Subcutaneous abdominal adipose tissue (tissue), 5 donors: ENCODE data around the gene ARL6IP6.
"Not testable (repeated sequence)": the region's sequence is repeated elsewhere in the genome, so short reads cannot be mapped to it uniquely, and the experiment has no call there.

ENCODE experiments used
- H3K27ac ChIP-seq: one replicate; pipeline ENCODE4 v1.7.0; 2013; ENCODE audit warnings: low read depth, mild to moderate bottlenecking, inconsistent platforms, low read length, moderate library complexity
- H3K27me3 ChIP-seq, 5 donors: one replicate each; pipeline ENCODE4 v1.7.0; 2013; ENCODE audit warnings: low read length in 5 of 5, inconsistent platforms in 1 of 5; ENCODE audit not compliant: control insufficient read depth in 5 of 5, insufficient read depth in 4 of 5
- H3K36me3 ChIP-seq, 5 donors: one replicate each; pipeline ENCODE4 v1.7.0; 2013; ENCODE audit warnings: low read length in 5 of 5; ENCODE audit not compliant: control insufficient read depth in 5 of 5, insufficient read depth in 5 of 5
- H3K4me1 ChIP-seq, 5 donors: one replicate each; pipeline ENCODE4 v1.7.0; 2013; ENCODE audit warnings: low read length in 5 of 5, mild to moderate bottlenecking in 3 of 5, moderate library complexity in 1 of 5; ENCODE audit not compliant: control insufficient read depth in 5 of 5, insufficient read depth in 5 of 5
- H3K4me3 ChIP-seq, 5 donors: one replicate each; pipeline ENCODE4 v1.7.0; 2013; ENCODE audit warnings: low read length in 5 of 5, low read depth in 1 of 5
- H3K9ac ChIP-seq, 5 donors: one replicate each; pipeline ENCODE4 v1.7.0; 2013; ENCODE audit warnings: low read length in 5 of 5, mild to moderate bottlenecking in 4 of 5, moderate library complexity in 3 of 5
- H3K9me3 ChIP-seq, 5 donors: one replicate each; pipeline ENCODE4 v1.7.0; 2013; ENCODE audit warnings: low read length in 5 of 5; ENCODE audit not compliant: control insufficient read depth in 5 of 5
- donor health status: healthy.
- donor health status: healthy.
- donor health status: healthy.
- donor health status: healthy.
- donor health status: healthy.

ARL6IP6 gene

GRCh38 chr2:152743002-152743401, 24.6 kb downstream of the ARL6IP6 start:
- Histone ChIP-seq H3K4me1 (no peaks in the 10 kb centered on the region), H3K36me3 (peaks cover 3 to 16% (median 9%) of the 10 kb centered on the region in 5 donors), H3K4me3 (no peak overlapping the region), H3K9me3 (no peaks in the 10 kb centered on the region), H3K27me3 (no peaks in the 10 kb centered on the region), H3K27ac (no peak overlapping the region), H3K9ac (no peak overlapping the region)

- H3K9ac ChIP-seq, H3K27me3 ChIP-seq, H3K4me1 ChIP-seq, H3K9me3 ChIP-seq, H3K4me3 ChIP-seq, H3K27ac ChIP-seq: not testable (repeated sequence)
- H3K36me3 ChIP-seq: peaks cover 3 to 16% (median 10%) of the 10 kb centered on the region in 5 donors
These were observed 29.3 kb downstream of the ARL6IP6 start for GRCh38 chr2:152747751-152748150.

- peaks cover 16 to 39% (median 24%) of the 10 kb centered on the region in 5 donors for H3K36me3 ChIP-seq
- H3K4me3 ChIP-seq: no peak overlapping the region
- H3K4me1 ChIP-seq: no peaks in the 10 kb centered on the region
- no peaks in the 10 kb centered on the region for H3K27me3 ChIP-seq
- H3K27ac ChIP-seq: no peak overlapping the region
- no peaks in the 10 kb centered on the region for H3K9me3 ChIP-seq
- H3K9ac ChIP-seq: no peak overlapping the region
These were observed 36.6 kb downstream of the ARL6IP6 start for GRCh38 chr2:152755029-152755428.

GRCh38 chr2:152759290-152760072, 41.1 kb downstream of the ARL6IP6 start:
- H3K27ac ChIP-seq: no peak overlapping the region
- no peak overlapping the region for H3K4me3 ChIP-seq
- H3K27me3 ChIP-seq: no peaks in the 10 kb centered on the region
- peaks cover 21 to 36% (median 31%) of the 10 kb centered on the region in 5 donors for H3K36me3 ChIP-seq
- no peak overlapping the region for H3K9ac ChIP-seq
- H3K4me1 ChIP-seq: peaks cover 0 to 6% (median 0%) of the 10 kb centered on the region in 5 donors
- no peaks in the 10 kb centered on the region for H3K9me3 ChIP-seq

- peaks cover 21 to 32% (median 27%) of the 10 kb centered on the region in 5 donors for H3K36me3 ChIP-seq
- H3K4me1 ChIP-seq: peaks cover 0 to 8% (median 0%) of the 10 kb centered on the region in 5 donors
- H3K4me3 ChIP-seq: no peak overlapping the region
- H3K9me3 ChIP-seq: no peaks in the 10 kb centered on the region
- no peak overlapping the region for H3K27ac ChIP-seq
- H3K27me3 ChIP-seq: no peaks in the 10 kb centered on the region
- no peak overlapping the region for H3K9ac ChIP-seq
These were observed 42.8 kb downstream of the ARL6IP6 start for GRCh38 chr2:152761214-152761613.

GRCh38 chr2:152762202-152762601, 43.8 kb downstream of the ARL6IP6 start:
- H3K9me3 ChIP-seq: no peaks in the 10 kb centered on the region
- H3K4me1 ChIP-seq: peaks cover 0 to 16% (median 5%) of the 10 kb centered on the region in 5 donors
- H3K27me3 ChIP-seq: no peaks in the 10 kb centered on the region
- H3K9ac ChIP-seq: no peak overlapping the region
- no peak overlapping the region for H3K27ac ChIP-seq
- no peak overlapping the region for H3K4me3 ChIP-seq
- peaks cover 14 to 25% (median 23%) of the 10 kb centered on the region in 5 donors for H3K36me3 ChIP-seq

GRCh38 chr2:152763208-152763607, 44.8 kb downstream of the ARL6IP6 start:
- H3K9ac ChIP-seq, H3K4me3 ChIP-seq, H3K27ac ChIP-seq, H3K9me3 ChIP-seq, H3K27me3 ChIP-seq: not testable (repeated sequence)
- Histone ChIP-seq H3K36me3 (peaks cover 9 to 20% (median 18%) of the 10 kb centered on the region in 5 donors), H3K4me1 (peaks cover 0 to 17% (median 5%) of the 10 kb centered on the region in 5 donors)

GRCh38 chr2:152763651-152764050, 45.2 kb downstream of the ARL6IP6 start:
- Histone ChIP-seq H3K4me3 (no peak overlapping the region), H3K9me3 (no peaks in the 10 kb centered on the region), H3K4me1 (peaks cover 0 to 17% (median 5%) of the 10 kb centered on the region in 5 donors), H3K27me3 (no peaks in the 10 kb centered on the region), H3K9ac (no peak overlapping the region), H3K27ac (no peak overlapping the region), H3K36me3 (peaks cover 6 to 17% (median 14%) of the 10 kb centered on the region in 5 donors)

GRCh38 chr2:152766928-152767327, 48.5 kb downstream of the ARL6IP6 start:
- Histone ChIP-seq H3K4me1 (peaks cover 0 to 14% (median 5%) of the 10 kb centered on the region in 5 donors), H3K9ac (no peak overlapping the region), H3K27ac (no peak overlapping the region), H3K9me3 (no peaks in the 10 kb centered on the region), H3K4me3 (no peak overlapping the region), H3K36me3 (peaks cover 0 to 7% (median 0%) of the 10 kb centered on the region in 5 donors), H3K27me3 (no peaks in the 10 kb centered on the region)

GRCh38 chr2:152781175-152781574, 62.8 kb downstream of the ARL6IP6 start:
- H3K27ac ChIP-seq: no peak overlapping the region
- H3K4me3 ChIP-seq: no peak overlapping the region
- no peaks in the 10 kb centered on the region for H3K9me3 ChIP-seq
- H3K9ac ChIP-seq: no peak overlapping the region
- H3K36me3 ChIP-seq: no peaks in the 10 kb centered on the region
- no peaks in the 10 kb centered on the region for H3K27me3 ChIP-seq
- H3K4me1 ChIP-seq: no peaks in the 10 kb centered on the region
